ENCODE results near the gene NECAB3.

GRCh38 chr20:33650111-33650752, 24.0 kb downstream of the NECAB3 start:
- TF ChIP-seq, protein P1, sequence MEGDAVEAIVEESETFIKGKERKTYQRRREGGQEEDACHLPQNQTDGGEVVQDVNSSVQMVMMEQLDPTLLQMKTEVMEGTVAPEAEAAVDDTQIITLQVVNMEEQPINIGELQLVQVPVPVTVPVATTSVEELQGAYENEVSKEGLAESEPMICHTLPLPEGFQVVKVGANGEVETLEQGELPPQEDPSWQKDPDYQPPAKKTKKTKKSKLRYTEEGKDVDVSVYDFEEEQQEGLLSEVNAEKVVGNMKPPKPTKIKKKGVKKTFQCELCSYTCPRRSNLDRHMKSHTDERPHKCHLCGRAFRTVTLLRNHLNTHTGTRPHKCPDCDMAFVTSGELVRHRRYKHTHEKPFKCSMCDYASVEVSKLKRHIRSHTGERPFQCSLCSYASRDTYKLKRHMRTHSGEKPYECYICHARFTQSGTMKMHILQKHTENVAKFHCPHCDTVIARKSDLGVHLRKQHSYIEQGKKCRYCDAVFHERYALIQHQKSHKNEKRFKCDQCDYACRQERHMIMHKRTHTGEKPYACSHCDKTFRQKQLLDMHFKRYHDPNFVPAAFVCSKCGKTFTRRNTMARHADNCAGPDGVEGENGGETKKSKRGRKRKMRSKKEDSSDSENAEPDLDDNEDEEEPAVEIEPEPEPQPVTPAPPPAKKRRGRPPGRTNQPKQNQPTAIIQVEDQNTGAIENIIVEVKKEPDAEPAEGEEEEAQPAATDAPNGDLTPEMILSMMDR (IDR thresholded peaks at IDR 0.05; ENCODE audit: low read length) = no peak
- TF ChIP-seq EZH2 (IDR thresholded peaks at IDR 0.05; ENCODE audit: borderline replicate concordance, low read length) = no peak
